K562 (cell line): ENCODE measurements around the gene FOXP3. TPM values are rescaled to one million over a fixed set of nuclear protein-coding genes. Genes with fewer than 3 reads are reported as not detected.

Source experiments
- ATAC-seq: fragments of 200-7000 bp; cut with Tn5 transposase; 3 replicates; pipeline ENCODE4 v1.9.1; 2020; ENCODE audit warnings: moderate library complexity
- BruUV-seq: library from RNA; stranded (reverse); fragments of 400-500 nt; replicated peaks from 2 replicates; lab custom pipeline; 2021; lab: Mats Ljungman, UMichigan
- CTCF ChIA-PET: fragments of 300-600 bp; formaldehyde crosslinking; extraction: SDS; loops from one replicate; lab custom pipeline; 2021; ENCODE audit warnings: low intra/inter-chr PET ratio; lab: Yijun Ruan, JAX
- POLR2A ChIA-PET: fragments of 300-600, 350-650 bp; sonication (Branson Sonifier 250); formaldehyde crosslinking; extraction: SDS; loops from one replicate; lab custom pipeline; 2021; ENCODE audit warnings: antibody characterized with exemption, inconsistent platforms; lab: Yijun Ruan, JAX
- DNase-seq, 4 experiments: peaks; one replicate each; pipeline versions ENCODE4 v3.0.0 to v3.0.0-alpha.2; 2011 to 2018; ENCODE audit warnings: low spot score in 3 of 4, mixed read lengths in 3 of 4; ENCODE audit errors: extremely low read depth in 1 of 4
- FAIRE-seq: peaks from 2 replicates; lab custom pipeline; 2011; peaks lifted over from hg19 to GRCh38; lab: Jason Lieb, UNC
- H2AFZ ChIP-seq: 2 replicates; pipeline ENCODE4 v1.6.0; 2011; ENCODE audit warnings: low read depth, low read length, control low read depth, inconsistent platforms
- H3K27ac ChIP-seq: fragments of 200-600 bp; 3 replicates; pipeline ENCODE4 v1.8.0; 2011; ENCODE audit warnings: low read depth, mild to moderate bottlenecking, control low read depth, inconsistent platforms, low read length, moderate library complexity, mixed read lengths; ENCODE audit errors: extremely low read depth
- H3K27me3 ChIP-seq, 2 experiments: fragments of 300-600 bp in 1 of 2; 2 replicates in 1 of 2; 3 replicates in 1 of 2; pipeline versions ENCODE4 v1.6.0 to v1.8.0; 2011; ENCODE audit warnings: inconsistent platforms in 2 of 2, low read length in 2 of 2, mild to moderate bottlenecking in 1 of 2, mixed read lengths in 1 of 2, moderate library complexity in 1 of 2; ENCODE audit not compliant: control insufficient read depth in 2 of 2, insufficient read depth in 2 of 2
- H3K36me3 ChIP-seq: fragments of 300-600 bp; 3 replicates; pipeline ENCODE4 v1.8.0; 2011; ENCODE audit warnings: mild to moderate bottlenecking, low read length, inconsistent platforms; ENCODE audit not compliant: control insufficient read depth, insufficient read depth
- H3K4me1 ChIP-seq, 2 experiments: fragments of 200-600 bp in 1 of 2; replicated peaks in 1 of 2; 2 replicates in 1 of 2; 3 replicates in 1 of 2; pipeline versions ENCODE4 v1.5.1 to v1.8.0; 2011; ENCODE audit warnings: inconsistent platforms in 2 of 2, low read length in 2 of 2, mild to moderate bottlenecking in 1 of 2, mixed read lengths in 1 of 2, moderate library complexity in 1 of 2; ENCODE audit not compliant: control insufficient read depth in 2 of 2, insufficient read depth in 2 of 2
- H3K4me2 ChIP-seq: 2 replicates; pipeline ENCODE4 v1.6.1; 2011; ENCODE audit warnings: low read length, control low read depth, inconsistent platforms, mixed read lengths; ENCODE audit not compliant: insufficient read depth
- H3K4me3 ChIP-seq: fragments of 200-600 bp; sonication (generic), shearing (Covaris generic); 2 replicates; pipeline ENCODE4 v1.5.1; 2016; ENCODE audit warnings: control low read depth, inconsistent platforms
- H3K79me2 ChIP-seq: fragments of 200-600 bp; 3 replicates; pipeline ENCODE4 v1.8.0; 2011; ENCODE audit warnings: low read length, inconsistent platforms; ENCODE audit not compliant: control insufficient read depth, insufficient read depth
- H3K9ac ChIP-seq, 2 experiments: 2 replicates each; pipeline versions ENCODE4 v1.6.0 to v1.6.1; 2011; ENCODE audit warnings: low read depth in 2 of 2, low read length in 2 of 2, control low read depth in 1 of 2, inconsistent platforms in 1 of 2, mild to moderate bottlenecking in 1 of 2, mixed read lengths in 1 of 2; ENCODE audit not compliant: insufficient read depth in 1 of 2
- H3K9me1 ChIP-seq: one replicate; pipeline ENCODE4 v1.6.0; 2011; ENCODE audit warnings: inconsistent platforms, mild to moderate bottlenecking, low read length, moderate library complexity; ENCODE audit not compliant: control insufficient read depth, insufficient read depth
- H3K9me3 ChIP-seq: replicated peaks from 2 replicates; pipeline ENCODE4 v1.5.1; 2011; ENCODE audit warnings: low read depth, low read length, inconsistent platforms; ENCODE audit not compliant: control insufficient read depth, insufficient read depth
- H4K20me1 ChIP-seq: replicated peaks from 2 replicates; pipeline ENCODE4 v1.6.1; 2011; ENCODE audit warnings: low read length, inconsistent platforms, mixed read lengths; ENCODE audit not compliant: control insufficient read depth, insufficient read depth
- CHD4 ChIP-seq: fragments of 200-600 bp; sonication (generic); IDR thresholded peaks from 3 replicates; pipeline ENCODE4 v1.6.1; 2012; ENCODE audit warnings: low read depth, mild to moderate bottlenecking, mixed read lengths, low read length, inconsistent platforms; ENCODE audit not compliant: insufficient read depth, insufficient replicate concordance, poor library complexity, severe bottlenecking
- DACH1 ChIP-seq: fragments of 450-650 bp; IDR thresholded peaks from 2 replicates; pipeline ENCODE4 v1.6.1; 2018; ENCODE audit not compliant: partially characterized antibody
- HBP1 ChIP-seq: fragments of 450-650 bp; formaldehyde crosslinking; IDR thresholded peaks from 2 replicates; pipeline ENCODE4 v1.4.0; 2022; ENCODE audit warnings: missing genetic modification characterization
- HNRNPLL ChIP-seq: fragments of 200-400 bp; formaldehyde crosslinking; IDR thresholded peaks from 2 replicates; pipeline ENCODE4 v1.6.1; 2017; ENCODE audit warnings: low read length, low read depth, mild to moderate bottlenecking; ENCODE audit not compliant: poor library complexity, severe bottlenecking
- RBM17 ChIP-seq: fragments of 200-400 bp; formaldehyde crosslinking; IDR thresholded peaks from 2 replicates; pipeline ENCODE4 v1.6.1; 2017; ENCODE audit warnings: low read depth, mild to moderate bottlenecking, low read length, borderline replicate concordance
- RFX7 ChIP-seq: fragments of 250-450 bp; sonication (Bioruptor Pico); IDR thresholded peaks from 2 replicates; pipeline ENCODE4 v1.5.1; 2021; ENCODE audit warnings: mild to moderate bottlenecking
- SAFB2 ChIP-seq: fragments of 200-400 bp; formaldehyde crosslinking; IDR thresholded peaks from 2 replicates; pipeline ENCODE4 v1.6.1; 2018; ENCODE audit warnings: borderline replicate concordance, low read length, low read depth, moderate library complexity; ENCODE audit not compliant: severe bottlenecking
- TFAM ChIP-seq: fragments of 250-450 bp; sonication (Bioruptor Pico); conservative IDR thresholded peaks from 2 replicates; pipeline ENCODE4 v1.5.0; 2021; ENCODE audit warnings: mild to moderate bottlenecking, moderate library complexity
- ZNF212 ChIP-seq: fragments of 450-650 bp; formaldehyde crosslinking; IDR thresholded peaks from 2 replicates; pipeline ENCODE4 v1.4.0; 2020; ENCODE audit warnings: mild to moderate bottlenecking
- ZNF274 ChIP-seq: IDR thresholded peaks from 2 replicates; pipeline ENCODE4 v1.6.1; 2011; ENCODE audit warnings: low read depth, mild to moderate bottlenecking, low read length, moderate library complexity, borderline replicate concordance
- ZNF830 ChIP-seq: fragments of 250-450 bp; sonication (Bioruptor Pico); IDR thresholded peaks from 2 replicates; pipeline ENCODE4 v1.5.0; 2021; ENCODE audit warnings: mild to moderate bottlenecking
- WGBS: fragments of 100-300 bp; shearing (Covaris generic); methylation state at CpG from one replicate; pipeline ENCODE4 v1.1.6; 2016; ENCODE audit warnings: low coverage, mixed read lengths; ENCODE audit not compliant: insufficient coverage; ENCODE audit errors: missing lambda C conversion rate; 5-methylcytosine and 5-hydroxymethylcytosine counted together
- in situ Hi-C: fragments of 300-500 bp; cut with MboI; formaldehyde crosslinking; loops from 4 replicates; pipeline ENCODE4 v1.15.0; 2018; ENCODE audit warnings: inconsistent platforms, mixed read lengths
- intact Hi-C: fragments of 100-400 bp; cut with micrococcal nuclease; formaldehyde crosslinking; loops from 2 replicates; pipeline ENCODE4 v1.14.2; 2022
- polyA plus RNA-seq, 8 experiments: library from polyadenylated mRNA; depleted of rRNA in 4 of 8; stranded (reverse) in 5 of 8; unstranded in 3 of 8; fragments of >200 nt; fragmentation: Nextera tagmentation in 2 of 8; fragmentation: Illumina TruSeq in 1 of 8; extraction: Ambion mirVana in 2 of 8; extraction: Trizol in 1 of 8; gene quantifications; 2 replicates each; pipeline versions ENCODE4 v1.2.1 to v1.2.3, GENCODE V29; 2011 to 2014; ENCODE audit warnings: inconsistent platforms in 1 of 8, missing spikeins in 1 of 8
- total RNA-seq, 7 experiments: library from RNA; depleted of rRNA in 6 of 7; stranded (reverse); fragments of >200 nt in 6 of 7; fragmentation: Illumina TruSeq in 2 of 7; extraction: Trizol in 2 of 7; gene quantifications; 2 replicates each; pipeline versions ENCODE4 v1.2.1 to v1.2.3, GENCODE V29; 2011 to 2021; ENCODE audit warnings: low replicate concordance in 1 of 7
- TF ChIP-seq, protein P1 (sequence below): sonication (generic); formaldehyde crosslinking; IDR thresholded peaks from 2 replicates; pipeline ENCODE4 v1.8.1; 2022; ENCODE audit warnings: missing genetic modification reagents
- TF ChIP-seq, protein P2 (sequence below): fragments of 250-450 bp; sonication (Bioruptor Pico); IDR thresholded peaks from 2 replicates; pipeline ENCODE4 v1.4.0; 2020

FOXP3 gene
- total and polyA plus RNA-seq, 9 of the 15 experiments (the other 6 are each of a cell fraction or from before 2014, with no cell fraction given) = 0.04 to 0.24 (median 0.07) TPM; not detected in 4

GRCh38 chrX:49256268-49256995, 8.1 kb downstream of the FOXP3 start:
- Histone ChIP-seq H3K27me3 (no peaks in the 10 kb centered on the region), H3K9ac (no peak overlapping the region), H3K79me2 (no peaks in the 10 kb centered on the region), H3K4me2 (no peak overlapping the region), H3K9me1 (no peaks in the 10 kb centered on the region), H3K9me3 (no peaks in the 10 kb centered on the region), H3K36me3 (no peaks in the 10 kb centered on the region), H4K20me1 (no peaks in the 10 kb centered on the region), H2AFZ (no peak overlapping the region), H3K4me1 (peaks cover 0 to 14% of the 10 kb centered on the region in 2 experiments; a peak in 3 of 5 replicates), H3K4me3 (no peak overlapping the region), H3K27ac (no peak overlapping the region)
- in situ Hi-C loops (no loop called here), intact Hi-C loops (no loop called here)
- FAIRE-seq = no peak
- ChIA-PET CTCF (no interaction called here), POLR2A (interaction anchor here (0.6 to 1.5 kb wide), 3 partner anchors 11 to 629 kb away, joined by 3 to 5 read pairs (median 4); no protein-coding TSS in a partner anchor)
- WGBS = 27% methylated on average over 5 of the region's 9 CpGs
- no peak for ATAC-seq
- no TSS peak for BruUV-seq
- no peak for DNase-seq
- TF ChIP-seq CHD4 = no peak
- TF ChIP-seq ZNF212 (CRISPR knock-in tag) = no peak
- no peak for TF ChIP-seq TFAM (CRISPR knock-in tag)
- TF ChIP-seq HNRNPLL = no peak
- TF ChIP-seq HBP1 (CRISPR knock-in tag) = no peak
- TF ChIP-seq ZNF830 = no peak
- TF ChIP-seq, protein P1, sequence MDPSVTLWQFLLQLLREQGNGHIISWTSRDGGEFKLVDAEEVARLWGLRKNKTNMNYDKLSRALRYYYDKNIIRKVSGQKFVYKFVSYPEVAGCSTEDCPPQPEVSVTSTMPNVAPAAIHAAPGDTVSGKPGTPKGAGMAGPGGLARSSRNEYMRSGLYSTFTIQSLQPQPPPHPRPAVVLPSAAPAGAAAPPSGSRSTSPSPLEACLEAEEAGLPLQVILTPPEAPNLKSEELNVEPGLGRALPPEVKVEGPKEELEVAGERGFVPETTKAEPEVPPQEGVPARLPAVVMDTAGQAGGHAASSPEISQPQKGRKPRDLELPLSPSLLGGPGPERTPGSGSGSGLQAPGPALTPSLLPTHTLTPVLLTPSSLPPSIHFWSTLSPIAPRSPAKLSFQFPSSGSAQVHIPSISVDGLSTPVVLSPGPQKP (CRISPR knock-in tag) = no peak
- TF ChIP-seq RBM17 = no peak
- TF ChIP-seq RFX7 (CRISPR knock-in tag) = no peak
- no peak for TF ChIP-seq SAFB2
- TF ChIP-seq DACH1 = no peak
- TF ChIP-seq, protein P2, sequence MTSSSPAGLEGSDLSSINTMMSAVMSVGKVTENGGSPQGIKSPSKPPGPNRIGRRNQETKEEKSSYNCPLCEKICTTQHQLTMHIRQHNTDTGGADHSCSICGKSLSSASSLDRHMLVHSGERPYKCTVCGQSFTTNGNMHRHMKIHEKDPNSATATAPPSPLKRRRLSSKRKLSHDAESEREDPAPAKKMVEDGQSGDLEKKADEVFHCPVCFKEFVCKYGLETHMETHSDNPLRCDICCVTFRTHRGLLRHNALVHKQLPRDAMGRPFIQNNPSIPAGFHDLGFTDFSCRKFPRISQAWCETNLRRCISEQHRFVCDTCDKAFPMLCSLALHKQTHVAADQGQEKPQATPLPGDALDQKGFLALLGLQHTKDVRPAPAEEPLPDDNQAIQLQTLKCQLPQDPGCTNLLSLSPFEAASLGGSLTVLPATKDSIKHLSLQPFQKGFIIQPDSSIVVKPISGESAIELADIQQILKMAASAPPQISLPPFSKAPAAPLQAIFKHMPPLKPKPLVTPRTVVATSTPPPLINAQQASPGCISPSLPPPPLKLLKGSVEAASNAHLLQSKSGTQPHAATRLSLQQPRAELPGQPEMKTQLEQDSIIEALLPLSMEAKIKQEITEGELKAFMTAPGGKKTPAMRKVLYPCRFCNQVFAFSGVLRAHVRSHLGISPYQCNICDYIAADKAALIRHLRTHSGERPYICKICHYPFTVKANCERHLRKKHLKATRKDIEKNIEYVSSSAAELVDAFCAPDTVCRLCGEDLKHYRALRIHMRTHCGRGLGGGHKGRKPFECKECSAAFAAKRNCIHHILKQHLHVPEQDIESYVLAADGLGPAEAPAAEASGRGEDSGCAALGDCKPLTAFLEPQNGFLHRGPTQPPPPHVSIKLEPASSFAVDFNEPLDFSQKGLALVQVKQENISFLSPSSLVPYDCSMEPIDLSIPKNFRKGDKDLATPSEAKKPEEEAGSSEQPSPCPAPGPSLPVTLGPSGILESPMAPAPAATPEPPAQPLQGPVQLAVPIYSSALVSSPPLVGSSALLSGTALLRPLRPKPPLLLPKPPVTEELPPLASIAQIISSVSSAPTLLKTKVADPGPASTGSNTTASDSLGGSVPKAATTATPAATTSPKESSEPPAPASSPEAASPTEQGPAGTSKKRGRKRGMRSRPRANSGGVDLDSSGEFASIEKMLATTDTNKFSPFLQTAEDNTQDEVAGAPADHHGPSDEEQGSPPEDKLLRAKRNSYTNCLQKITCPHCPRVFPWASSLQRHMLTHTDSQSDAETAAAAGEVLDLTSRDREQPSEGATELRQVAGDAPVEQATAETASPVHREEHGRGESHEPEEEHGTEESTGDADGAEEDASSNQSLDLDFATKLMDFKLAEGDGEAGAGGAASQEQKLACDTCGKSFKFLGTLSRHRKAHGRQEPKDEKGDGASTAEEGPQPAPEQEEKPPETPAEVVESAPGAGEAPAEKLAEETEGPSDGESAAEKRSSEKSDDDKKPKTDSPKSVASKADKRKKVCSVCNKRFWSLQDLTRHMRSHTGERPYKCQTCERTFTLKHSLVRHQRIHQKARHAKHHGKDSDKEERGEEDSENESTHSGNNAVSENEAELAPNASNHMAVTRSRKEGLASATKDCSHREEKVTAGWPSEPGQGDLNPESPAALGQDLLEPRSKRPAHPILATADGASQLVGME (CRISPR knock-in tag) = no peak
- no peak for TF ChIP-seq ZNF274
